ENCODE measurements around the gene PCBP3. TPM values are rescaled to one million over a fixed set of nuclear protein-coding genes. Genes with fewer than 3 reads are reported as not detected.
A peak's percentile ranks its signal among the peaks of the same experiment; 100 is the strongest.

The PCBP3 gene
- total RNA-seq, 1 experiment from 2014 or later: not detected

GRCh38 chr21:45981151-45982091 is 337.9 kb downstream of the PCBP3 start, which contains the start of gene COL6A1:
TSS of gene COL6A1 (plus strand) at chr21:45981770. CDS start at chr21:45981851, 81 bp downstream.
- peak; percentile 65 to 66 for DNase-seq
- intact Hi-C loops (cut with micrococcal nuclease; ENCODE audit: unreplicated experiment): loop anchor here (5.0 to 10.0 kb wide), 2 partner anchors 63 to 246 kb away; partner anchors contain the start of gene LSS
- H3K4me2 ChIP-seq: peak within 1 kb of the TSS; percentile 82
- no peaks in the 10 kb centered on the region for H3K36me3 ChIP-seq (ENCODE audit: low read depth)
- H3K9me2 ChIP-seq (ENCODE audit: insufficient read depth): no peaks in the 10 kb centered on the region
- H3K79me2 ChIP-seq (ENCODE audit: low read depth): peaks cover 18% of the 10 kb centered on the region
- no peaks in the 10 kb centered on the region for H3K27me3 ChIP-seq (ENCODE audit: insufficient read depth, low read depth)
- H3K4me1 ChIP-seq (replicated peaks; ENCODE audit: insufficient read depth): peaks cover 4% of the 10 kb centered on the region; the same call in 1 of the 2 replicates
- H3F3A ChIP-seq (ENCODE audit: insufficient read depth, low read depth): peaks cover 14% of the 10 kb centered on the region; the same call in 1 of the 2 replicates
- no peaks in the 10 kb centered on the region for H4K20me1 ChIP-seq (ENCODE audit: insufficient read depth)
- peak within 1 kb of the TSS; percentile 14; the same call in 1 of the 2 replicates for H3K27ac ChIP-seq
- BruUV-seq (replicated peaks): no TSS peak
- TF ChIP-seq EZH2 (IDR thresholded peaks at IDR 0.05; ENCODE audit: low read depth) (no peak), CTCF (conservative IDR thresholded peaks at IDR 0.05) (no peak; the same call in 1 of the 2 replicates)
- ChIA-PET POLR2A (ENCODE audit: unreplicated experiment) (interaction anchor here (0.7 kb wide), 1 partner anchor 162 kb away, joined by 11 read pairs; no protein-coding TSS in a partner anchor), CTCF (no interaction called here)
- H3K4me3 ChIP-seq: peak within 1 kb of the TSS; percentile 79
- H3K9me3 ChIP-seq (ENCODE audit: insufficient read depth, low read depth): no peaks in the 10 kb centered on the region
- peak within 1 kb of the TSS; percentile 78 for H2AFZ ChIP-seq

GRCh38 chr21:45982092-45982757 is 338.7 kb downstream of the PCBP3 start:
- TF ChIP-seq CTCF (conservative IDR thresholded peaks at IDR 0.05) (no peak; the same call in 1 of the 2 replicates), EZH2 (IDR thresholded peaks at IDR 0.05; ENCODE audit: low read depth) (no peak)
- peak in 1 of 2 experiments; percentile 11 for DNase-seq
- Histone ChIP-seq H3K4me1 (replicated peaks; ENCODE audit: insufficient read depth) (no peaks in the 10 kb centered on the region), H3F3A (ENCODE audit: insufficient read depth, low read depth) (peaks cover 14% of the 10 kb centered on the region; the same call in 1 of the 2 replicates), H3K9me2 (ENCODE audit: insufficient read depth) (no peaks in the 10 kb centered on the region), H3K4me2 (peak overlapping the region; percentile 82), H4K20me1 (ENCODE audit: insufficient read depth) (no peaks in the 10 kb centered on the region), H3K27me3 (ENCODE audit: insufficient read depth, low read depth) (no peaks in the 10 kb centered on the region), H3K4me3 (peak overlapping the region; percentile 79), H2AFZ (peak overlapping the region; percentile 78), H3K36me3 (ENCODE audit: low read depth) (no peaks in the 10 kb centered on the region), H3K27ac (no peak overlapping the region), H3K79me2 (ENCODE audit: low read depth) (peaks cover 18% of the 10 kb centered on the region), H3K9me3 (ENCODE audit: insufficient read depth, low read depth) (no peaks in the 10 kb centered on the region)
- ChIA-PET POLR2A (ENCODE audit: unreplicated experiment) (interaction anchor here (0.7 kb wide), 1 partner anchor 161 kb away, joined by 11 read pairs; no protein-coding TSS in a partner anchor), CTCF (no interaction called here)
- intact Hi-C loops (cut with micrococcal nuclease; ENCODE audit: unreplicated experiment): loop anchor here (5.0 to 10.0 kb wide), 2 partner anchors 63 to 245 kb away; partner anchors contain the start of gene LSS
- BruUV-seq (replicated peaks): no TSS peak
